Thyroid gland (tissue), 4 donors: ENCODE results near the gene UBXN10. TPM values are rescaled to one million over a fixed set of nuclear protein-coding genes. Genes with fewer than 3 reads are reported as not detected.

Experiments used
- DNase-seq, 2 donors: peaks; one replicate each; pipeline ENCODE4 v3.0.0-alpha.2; 2019
- H3K27ac ChIP-seq, 3 donors: fragments of 200-600 bp; sonication (generic); 1 replicate in 2 of 3; 2 replicates in 1 of 3; pipeline ENCODE4 v1.5.1; 2016 to 2019; ENCODE audit warnings: mild to moderate bottlenecking in 1 of 3, moderate library complexity in 1 of 3
- H3K27me3 ChIP-seq: fragments of 200-600 bp; sonication (generic); one replicate; pipeline ENCODE4 v1.5.1; 2019
- H3K36me3 ChIP-seq, 2 donors: fragments of 200-600 bp; sonication (generic); one replicate each; pipeline ENCODE4 v1.5.1; 2016 to 2019
- H3K4me1 ChIP-seq, 2 donors: fragments of 200-600 bp; sonication (generic); one replicate each; pipeline ENCODE4 v1.5.1; 2017 to 2019
- H3K4me3 ChIP-seq, 3 donors: fragments of 200-600 bp; sonication (generic); replicated peaks in 1 of 3; 1 replicate in 2 of 3; 2 replicates in 1 of 3; pipeline ENCODE4 v1.5.1; 2016; ENCODE audit warnings: mild to moderate bottlenecking in 1 of 3
- H3K9me3 ChIP-seq: fragments of 200-600 bp; sonication (generic); one replicate; pipeline ENCODE4 v1.5.1; 2017
- POLR2A ChIP-seq, 2 donors: fragments of 450-650 bp; IDR thresholded peaks; one replicate each; pipeline ENCODE4 v1.6.1; 2017; ENCODE audit warnings: antibody characterized with exemption in 2 of 2, mild to moderate bottlenecking in 2 of 2, moderate library complexity in 1 of 2
- WGBS, 2 donors: methylation state at CpG; one replicate each; pipeline ENCODE4 v1.1.5; 2017; 5-methylcytosine and 5-hydroxymethylcytosine counted together
- intact Hi-C: fragments of 100-400 bp; cut with DNase I; formaldehyde crosslinking; loops from one replicate; pipeline ENCODE4 v1.15.1; 2023
- total RNA-seq, 4 donors: library from RNA; depleted of rRNA; stranded (reverse); fragments of >200 nt; gene quantifications; one replicate each; pipeline ENCODE4 v1.2.3, GENCODE V29; 2016
- TF ChIP-seq, protein P1 (sequence below), 6 experiments: fragments of 200-600 bp in 3 of 6; fragments of 450-650 bp in 3 of 6; sonication (generic) in 3 of 6; IDR thresholded peaks; one replicate each; pipeline ENCODE4 v1.5.1; 2016 to 2019; ENCODE audit warnings: antibody characterized with exemption in 6 of 6, mild to moderate bottlenecking in 2 of 6, inconsistent platforms in 1 of 6, moderate library complexity in 1 of 6

Gene UBXN10
- total RNA-seq, 4 donors from 2014 or later, result 4.8 to 10.9 (median 6.4) TPM

DNA sequence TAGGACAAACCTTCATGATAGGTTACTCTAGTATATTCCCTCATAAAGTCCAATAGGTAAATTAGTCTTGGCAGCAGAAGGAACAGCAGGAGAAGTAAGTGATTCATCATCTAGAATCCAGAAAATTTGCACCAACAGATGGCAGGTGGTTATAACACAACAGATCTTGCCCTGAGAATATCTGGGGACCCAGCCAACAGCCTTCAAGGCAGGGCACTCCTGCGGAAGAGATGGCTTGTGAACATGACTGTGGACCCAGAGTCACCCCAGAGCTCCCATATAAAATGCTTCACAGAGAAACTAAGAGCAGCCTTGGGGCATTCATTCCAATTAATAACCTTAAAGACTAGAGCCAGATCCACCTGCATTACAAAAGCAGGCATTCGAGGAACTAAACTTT is 8.3 kb downstream of the UBXN10 start:
- Histone ChIP-seq H3K36me3 (no peaks in the 10 kb centered on the region), H3K9me3 (no peaks in the 10 kb centered on the region), H3K27ac (no peak overlapping the region), H3K27me3 (no peaks in the 10 kb centered on the region), H3K4me1 (peaks cover 5 to 9% of the 10 kb centered on the region in 2 donors), H3K4me3 (no peak overlapping the region)
- 86 to 90% methylated on average over 2 of the region's 2 CpGs for WGBS, 2 donors
- TF ChIP-seq, protein P1, sequence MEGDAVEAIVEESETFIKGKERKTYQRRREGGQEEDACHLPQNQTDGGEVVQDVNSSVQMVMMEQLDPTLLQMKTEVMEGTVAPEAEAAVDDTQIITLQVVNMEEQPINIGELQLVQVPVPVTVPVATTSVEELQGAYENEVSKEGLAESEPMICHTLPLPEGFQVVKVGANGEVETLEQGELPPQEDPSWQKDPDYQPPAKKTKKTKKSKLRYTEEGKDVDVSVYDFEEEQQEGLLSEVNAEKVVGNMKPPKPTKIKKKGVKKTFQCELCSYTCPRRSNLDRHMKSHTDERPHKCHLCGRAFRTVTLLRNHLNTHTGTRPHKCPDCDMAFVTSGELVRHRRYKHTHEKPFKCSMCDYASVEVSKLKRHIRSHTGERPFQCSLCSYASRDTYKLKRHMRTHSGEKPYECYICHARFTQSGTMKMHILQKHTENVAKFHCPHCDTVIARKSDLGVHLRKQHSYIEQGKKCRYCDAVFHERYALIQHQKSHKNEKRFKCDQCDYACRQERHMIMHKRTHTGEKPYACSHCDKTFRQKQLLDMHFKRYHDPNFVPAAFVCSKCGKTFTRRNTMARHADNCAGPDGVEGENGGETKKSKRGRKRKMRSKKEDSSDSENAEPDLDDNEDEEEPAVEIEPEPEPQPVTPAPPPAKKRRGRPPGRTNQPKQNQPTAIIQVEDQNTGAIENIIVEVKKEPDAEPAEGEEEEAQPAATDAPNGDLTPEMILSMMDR (IDR thresholded peaks at IDR 0.05), result no peak
- TF ChIP-seq POLR2A (IDR thresholded peaks at IDR 0.05), result no peak
- DNase-seq, result no peak
- intact Hi-C loops, result no loop called here

DNA sequence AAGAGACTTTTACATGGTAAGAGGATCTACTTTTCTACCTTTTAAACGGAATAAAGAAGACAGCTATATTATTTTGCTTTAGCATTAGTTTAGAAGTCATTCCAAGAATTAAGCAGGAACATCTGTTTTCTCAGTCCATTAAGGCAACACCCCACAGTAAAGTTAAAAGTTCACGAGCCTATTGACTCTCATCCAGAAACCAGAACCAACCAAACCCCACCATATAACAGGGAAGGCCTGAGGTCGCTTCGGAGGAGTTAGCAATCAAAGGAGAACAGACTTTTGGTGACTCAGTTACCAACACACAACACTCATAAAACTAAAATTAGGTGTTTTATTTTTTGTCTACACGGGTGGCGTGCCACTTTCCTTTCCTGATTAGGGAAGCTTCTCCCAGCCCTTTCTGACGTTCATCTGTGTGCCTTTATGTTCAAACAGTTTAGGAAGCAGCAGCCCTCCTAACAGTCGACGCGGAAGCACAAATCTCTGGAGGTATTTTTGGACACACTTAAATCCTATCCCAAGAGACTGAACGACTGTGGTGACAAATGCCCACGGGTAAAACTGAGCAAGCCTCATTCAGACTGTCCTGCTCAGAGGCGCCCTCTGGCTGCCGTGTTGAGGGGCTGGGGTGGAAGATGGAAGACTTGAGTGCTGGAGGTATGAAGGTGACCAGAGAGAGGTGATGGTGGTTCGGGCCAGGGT is 9.0 kb downstream of the UBXN10 start:
- intact Hi-C loops, result no loop called here
- 40 to 42% methylated on average over 15 of the region's 15 CpGs for WGBS, 2 donors
- no peak overlapping the region for H3K27ac ChIP-seq
- H3K4me1 ChIP-seq, result peaks cover 5 to 7% of the 10 kb centered on the region in 2 donors
- H3K27me3 ChIP-seq, result no peaks in the 10 kb centered on the region
- peak; percentile 69 to 77 for DNase-seq
- no peaks in the 10 kb centered on the region for H3K9me3 ChIP-seq
- no peaks in the 10 kb centered on the region for H3K36me3 ChIP-seq
- TF ChIP-seq, protein P1 (IDR thresholded peaks at IDR 0.05), result peak; percentile 52 to 90 (median 62)
- TF ChIP-seq POLR2A (IDR thresholded peaks at IDR 0.05), result no peak
- no peak overlapping the region for H3K4me3 ChIP-seq

DNA sequence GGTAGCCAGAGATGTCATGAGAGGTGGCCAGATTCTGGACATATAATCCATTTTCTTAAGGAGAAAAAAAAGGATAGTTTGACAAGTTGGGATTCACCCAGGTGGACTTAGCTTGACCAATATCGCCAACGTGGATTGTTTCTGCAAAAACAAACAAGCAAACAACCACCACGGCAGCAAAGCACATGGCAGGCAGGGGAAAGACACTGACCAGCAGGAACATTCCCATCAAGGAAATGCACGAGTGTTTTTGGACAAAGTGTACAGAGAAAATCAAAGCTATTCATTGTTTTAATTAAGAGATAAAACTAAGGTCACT is 9.5 kb downstream of the UBXN10 start:
- DNase-seq, result no peak
- no peak for TF ChIP-seq POLR2A (IDR thresholded peaks at IDR 0.05)
- TF ChIP-seq, protein P1 (IDR thresholded peaks at IDR 0.05), result no peak
- intact Hi-C loops, result no loop called here
- Histone ChIP-seq H3K9me3 (no peaks in the 10 kb centered on the region), H3K27ac (no peak overlapping the region), H3K27me3 (no peaks in the 10 kb centered on the region), H3K4me1 (peaks cover 5 to 6% of the 10 kb centered on the region in 2 donors), H3K36me3 (no peaks in the 10 kb centered on the region), H3K4me3 (no peak overlapping the region)
- 68 to 71% methylated on average over 4 of the region's 4 CpGs for WGBS, 2 donors

DNA sequence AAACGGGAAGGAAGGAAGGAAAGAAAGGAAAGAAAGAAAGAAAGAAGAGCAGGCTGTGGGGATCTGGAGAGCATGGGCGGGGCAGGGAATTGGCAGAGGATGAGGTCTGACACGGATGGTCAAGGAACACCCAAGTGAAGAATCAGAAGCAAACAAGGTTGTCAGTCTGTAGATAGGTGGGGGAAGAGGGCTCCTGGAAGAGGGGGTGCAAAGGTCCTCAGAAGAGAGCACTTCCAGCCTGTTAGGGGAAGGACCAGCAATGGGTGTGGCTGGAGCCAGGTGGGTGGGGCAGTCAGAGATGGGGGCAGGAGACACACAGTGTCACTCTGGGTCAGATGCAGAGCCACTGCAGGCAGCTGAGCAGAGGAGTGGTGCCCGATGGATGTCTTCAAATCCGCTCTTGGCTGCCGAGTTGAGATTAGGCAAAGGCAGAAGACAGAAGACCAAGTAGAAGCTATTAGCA is 11.5 kb downstream of the UBXN10 start:
- H3K36me3 ChIP-seq, result no peaks in the 10 kb centered on the region
- H3K4me1 ChIP-seq, result no peaks in the 10 kb centered on the region
- intact Hi-C loops, result no loop called here
- no peaks in the 10 kb centered on the region for H3K9me3 ChIP-seq
- TF ChIP-seq, protein P1 (IDR thresholded peaks at IDR 0.05), result no peak
- no peak for TF ChIP-seq POLR2A (IDR thresholded peaks at IDR 0.05)
- H3K27me3 ChIP-seq, result no peaks in the 10 kb centered on the region
- no peak overlapping the region for H3K4me3 ChIP-seq
- WGBS, 2 donors, result 66 to 78% methylated on average over 6 of the region's 6 CpGs
- H3K27ac ChIP-seq, result no peak overlapping the region
- no peak for DNase-seq

DNA sequence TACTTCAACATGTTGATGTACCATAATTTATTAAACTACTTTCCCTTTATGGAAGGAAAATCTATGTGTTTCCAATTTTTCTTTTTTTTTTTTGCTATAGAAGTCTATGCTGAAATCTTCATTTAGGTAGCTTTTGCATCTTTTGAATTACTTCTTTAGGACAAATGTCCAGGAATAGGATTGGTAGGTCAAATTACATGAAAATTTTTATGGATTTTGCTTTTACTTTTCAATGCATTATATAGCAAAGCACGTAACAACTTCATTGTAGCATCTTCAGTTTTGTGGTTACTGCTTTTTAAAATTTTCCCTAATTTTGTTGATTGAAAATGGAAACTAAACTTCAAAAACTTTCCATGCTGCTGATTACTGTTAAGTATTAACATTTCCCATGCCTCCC is 12.4 kb downstream of the UBXN10 start:
- H3K4me3 ChIP-seq, result no peak overlapping the region
- 94% methylated on average over 1 of the region's 1 CpG for WGBS, 2 donors
- intact Hi-C loops, result no loop called here
- TF ChIP-seq, protein P1 (IDR thresholded peaks at IDR 0.05), result no peak
- TF ChIP-seq POLR2A (IDR thresholded peaks at IDR 0.05), result no peak
- DNase-seq, result no peak
- H3K36me3 ChIP-seq, result no peaks in the 10 kb centered on the region
- no peak overlapping the region for H3K27ac ChIP-seq
- no peaks in the 10 kb centered on the region for H3K4me1 ChIP-seq
- no peaks in the 10 kb centered on the region for H3K9me3 ChIP-seq
- no peaks in the 10 kb centered on the region for H3K27me3 ChIP-seq
